NOMO-1 treated with dmso at 0.1 percent for 144 hours (cell line): ENCODE measurements around the gene FRMD4B.
"Not testable (repeated sequence)": the region's sequence is repeated elsewhere in the genome, so short reads cannot be mapped to it uniquely, and the experiment has no call there.

Source experiments
- DNase-seq: peaks from one replicate; lab custom pipeline; 2025; ENCODE audit not compliant: unreplicated experiment; lab: John Stamatoyannopoulos, UW

FRMD4B gene

DNA sequence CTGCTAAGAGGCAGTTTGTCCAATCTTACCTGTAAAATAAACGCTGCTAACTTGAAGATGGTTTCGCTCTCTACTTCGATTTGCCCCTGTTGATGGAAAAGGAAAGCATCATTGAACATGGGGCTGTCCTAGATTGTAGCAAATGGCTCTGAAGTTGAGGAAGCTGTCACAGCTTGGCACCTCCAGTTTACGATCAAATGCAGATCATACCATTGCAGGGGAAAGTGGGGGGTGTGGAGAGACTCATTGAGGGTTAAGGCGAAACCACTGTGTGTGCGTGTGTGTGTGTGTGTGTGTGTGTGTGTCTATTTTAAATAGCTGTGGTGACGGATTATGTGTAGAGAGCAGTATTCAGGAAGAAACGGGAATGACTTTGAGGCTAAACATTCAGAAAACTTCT, 135.9 kb downstream of the FRMD4B start:
- no peak for DNase-seq

DNA sequence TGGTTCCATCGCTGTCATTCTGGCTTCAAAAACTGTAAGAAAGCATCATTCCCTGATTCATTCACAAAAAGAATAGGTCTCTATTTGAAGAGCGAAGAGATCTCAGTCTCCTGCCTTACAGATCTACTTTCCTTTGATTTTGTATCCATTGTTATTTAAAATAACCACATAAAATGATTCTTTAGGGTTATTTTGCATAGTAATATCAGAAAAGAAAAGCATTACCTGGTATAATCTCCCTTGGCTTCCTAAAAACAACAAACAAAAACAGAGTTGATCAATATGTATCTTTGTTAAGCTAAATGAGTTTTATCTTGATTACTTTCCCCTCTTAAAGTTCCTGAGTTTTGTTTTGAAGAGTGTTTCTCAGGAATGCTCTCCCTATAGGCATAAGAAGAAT, 136.9 kb downstream of the FRMD4B start:
- no peak for DNase-seq

DNA sequence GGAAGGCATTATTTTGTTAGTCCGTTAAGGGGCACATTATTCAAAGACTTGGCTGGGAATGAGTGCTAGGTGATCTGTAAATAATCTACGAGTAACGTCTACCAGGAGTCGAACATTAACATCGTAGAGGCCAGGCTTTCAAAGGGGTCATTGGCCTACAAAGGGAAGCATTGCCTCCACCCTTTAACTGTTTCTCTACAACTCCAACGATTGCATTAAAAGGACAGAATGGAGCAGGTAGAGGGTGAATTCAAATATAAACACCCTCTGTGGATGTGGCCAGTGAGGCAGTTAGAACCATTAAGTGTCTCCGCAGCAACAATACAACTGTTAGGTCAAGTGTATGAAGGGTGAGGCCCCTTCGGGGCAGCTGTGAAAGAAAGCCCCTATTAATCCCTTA, 137.5 kb downstream of the FRMD4B start:
- DNase-seq, result no peak

DNA sequence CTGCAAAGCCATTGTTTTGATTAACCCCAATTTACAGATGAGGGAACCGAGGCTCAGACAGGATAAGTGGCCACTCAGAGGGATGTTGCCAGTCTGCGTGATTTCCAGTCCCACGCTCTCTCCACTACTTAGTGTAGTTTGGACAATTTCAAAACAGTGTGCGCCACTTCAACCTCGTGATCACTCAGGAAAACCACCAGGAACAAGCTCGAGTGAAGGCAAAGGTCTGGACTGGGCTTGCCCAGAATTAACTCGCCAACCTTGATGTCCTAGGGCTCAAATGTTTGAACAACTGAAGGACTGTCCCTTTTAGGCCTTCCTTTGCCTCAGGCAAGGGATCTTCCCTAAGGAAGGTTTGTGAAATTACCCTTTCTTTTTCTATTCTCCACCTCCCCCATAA, 139.3 kb downstream of the FRMD4B start:
- DNase-seq, result no peak

DNA sequence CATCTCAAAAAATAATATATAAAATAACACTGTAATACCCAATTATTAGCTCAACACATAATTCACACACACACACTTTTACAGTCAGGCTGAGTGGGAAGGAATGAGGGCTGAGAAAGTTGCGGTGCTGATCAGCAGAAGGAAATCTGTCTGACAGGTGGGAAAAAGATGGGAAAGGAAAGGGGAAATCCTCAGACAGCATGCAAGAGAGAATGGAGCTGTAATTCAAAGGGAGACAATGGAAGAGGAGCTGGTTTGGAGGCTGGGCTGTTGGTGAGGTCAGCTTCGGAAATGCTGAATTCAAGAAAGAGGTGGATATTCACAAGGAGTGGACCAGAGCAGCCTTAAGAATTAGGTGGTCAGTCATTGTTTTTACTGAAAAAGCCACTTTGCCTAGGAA, 141.8 kb downstream of the FRMD4B start:
- DNase-seq, result no peak

DNA sequence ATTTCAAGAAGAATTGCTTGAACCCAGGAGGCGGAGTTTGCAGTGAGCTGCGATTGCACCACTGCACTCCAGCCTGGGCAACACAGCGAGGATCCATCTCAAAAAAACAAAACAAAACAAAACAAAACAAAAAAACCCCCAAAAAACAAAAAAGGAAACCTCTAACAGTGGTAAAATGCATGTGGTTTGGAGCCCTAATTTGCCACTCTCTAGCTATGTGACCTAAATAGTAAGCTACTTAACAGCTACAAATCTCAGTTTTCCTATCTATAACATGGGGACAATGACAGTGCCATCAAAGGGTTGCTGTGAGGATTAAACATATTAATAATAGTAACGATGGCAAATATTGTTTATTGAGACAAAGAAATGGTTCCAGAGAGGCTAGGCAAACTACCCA, 144.1 kb downstream of the FRMD4B start:
- no peak for DNase-seq

DNA sequence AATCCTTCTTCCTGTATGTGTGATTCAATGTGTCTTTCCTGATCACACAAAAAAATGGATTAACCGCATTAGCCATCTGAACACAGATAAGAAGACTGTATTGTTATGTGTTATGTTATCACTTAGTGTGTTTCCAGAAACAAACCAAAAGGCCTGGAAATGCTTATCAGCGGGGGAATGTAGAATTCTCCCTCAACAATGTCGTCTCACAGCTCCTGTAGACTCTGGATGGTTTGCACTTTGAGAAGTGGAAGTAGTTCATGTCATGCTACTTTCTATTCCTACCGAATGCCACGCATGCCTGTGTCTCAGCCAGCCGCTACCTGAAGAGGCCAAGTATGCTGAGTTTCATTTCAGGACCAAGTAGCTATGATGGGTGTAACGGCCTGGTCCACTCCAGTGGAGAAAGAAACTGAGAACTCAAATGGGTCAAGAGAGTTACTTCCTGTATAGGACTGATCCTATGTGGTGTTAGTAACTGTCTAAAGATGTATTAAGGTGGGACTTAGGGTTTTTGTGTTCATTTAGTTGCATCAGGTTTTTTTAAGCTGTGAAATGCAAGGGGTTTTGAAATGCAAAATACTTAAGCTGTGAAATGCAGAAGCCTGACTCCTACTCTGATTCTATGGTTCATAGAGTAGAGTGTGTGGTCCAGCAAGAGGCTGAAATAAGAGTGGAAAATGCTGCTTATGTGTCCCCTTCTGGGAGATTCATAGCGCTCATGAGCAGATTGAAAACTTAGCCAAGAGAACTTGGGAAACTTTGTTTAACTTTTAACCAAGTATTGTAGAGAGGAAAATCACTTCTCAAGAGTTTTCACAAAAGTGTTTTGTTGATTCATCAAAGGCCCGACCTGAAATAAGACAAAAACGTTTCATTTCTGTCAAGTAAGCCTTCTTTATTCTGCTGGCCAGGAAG, 145.0 kb downstream of the FRMD4B start:
- no peak for DNase-seq

DNA sequence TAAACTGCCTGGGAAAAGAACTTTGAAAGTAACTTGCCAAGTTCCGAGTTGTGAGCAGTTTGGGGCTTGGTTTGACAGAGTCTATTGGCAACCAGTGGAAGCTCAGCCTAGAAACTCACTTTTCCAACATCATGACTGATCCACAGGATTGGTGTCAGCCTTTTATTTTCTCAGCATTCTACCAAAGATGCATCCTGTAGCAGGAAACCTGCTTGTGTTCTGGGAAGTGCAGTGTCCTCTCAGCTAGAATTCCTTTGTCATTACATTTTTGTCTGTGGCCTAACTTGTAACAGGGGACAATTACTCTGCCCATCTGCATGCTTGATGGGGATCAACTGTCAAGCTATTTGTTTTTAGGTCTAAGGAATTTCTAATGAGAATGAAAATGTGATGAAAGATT, 146.8 kb downstream of the FRMD4B start:
- no peak for DNase-seq

DNA sequence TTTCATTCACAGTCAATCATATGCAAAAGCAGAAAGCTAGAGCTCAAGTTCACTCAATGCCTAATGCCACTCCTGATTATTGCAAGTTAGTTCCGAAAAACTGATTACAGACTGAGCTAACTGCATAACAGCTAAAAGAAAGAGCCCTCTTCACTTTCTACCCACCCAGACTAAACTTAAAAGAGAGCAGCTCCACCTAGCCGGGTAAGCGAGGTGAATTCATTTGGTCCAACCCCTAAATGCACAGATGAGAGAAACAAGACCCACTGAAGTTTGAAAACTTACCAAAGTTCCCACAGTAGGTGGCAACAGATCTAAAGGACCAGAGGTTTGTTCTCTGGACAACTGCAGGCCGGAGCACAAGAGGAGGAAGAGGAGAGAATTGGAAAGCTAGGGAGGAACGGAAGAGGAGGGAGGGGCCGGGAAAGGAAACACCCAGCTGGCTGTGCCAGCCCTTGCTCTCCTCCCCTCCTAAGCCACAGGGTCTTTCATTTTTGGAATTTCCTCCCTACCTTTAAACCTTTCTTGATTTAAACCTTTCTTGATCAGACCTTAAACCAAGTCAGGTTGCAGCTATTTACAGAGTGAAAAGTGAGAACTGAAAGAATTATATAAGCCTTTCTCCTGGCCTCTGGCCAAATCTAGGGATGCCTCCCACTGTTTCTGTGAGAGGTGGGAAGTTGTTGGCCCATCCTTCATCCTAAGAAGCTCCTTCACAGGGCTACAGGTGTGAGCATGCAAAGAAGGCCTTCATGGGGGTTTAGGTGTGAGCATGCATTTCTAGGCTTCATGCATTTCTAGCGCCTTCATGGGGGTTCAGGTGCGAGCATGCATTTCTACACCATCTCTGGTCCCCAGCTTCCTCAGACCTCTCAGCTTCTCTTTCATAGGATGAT, 148.8 kb downstream of the FRMD4B start:
- no peak for DNase-seq

DNA sequence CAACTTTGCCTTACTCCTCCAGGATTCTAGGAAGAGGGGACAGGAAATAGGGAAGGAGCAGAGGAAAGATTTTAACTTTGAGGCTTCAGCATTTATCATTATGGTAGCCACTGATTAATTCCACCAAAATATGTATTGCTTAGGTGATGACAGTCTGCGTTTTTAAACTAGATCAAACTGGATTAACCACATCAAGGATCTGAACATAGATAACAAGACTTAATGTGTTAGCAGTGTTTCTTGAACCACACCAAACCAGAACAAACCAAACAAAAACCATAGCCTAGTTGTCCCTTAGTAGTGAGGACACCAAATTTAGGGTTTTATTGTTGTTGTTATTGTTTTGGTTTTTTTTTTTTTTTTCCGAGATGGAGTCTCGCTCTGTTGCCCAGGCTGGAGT, 150.0 kb downstream of the FRMD4B start:
- DNase-seq, result no peak

DNA sequence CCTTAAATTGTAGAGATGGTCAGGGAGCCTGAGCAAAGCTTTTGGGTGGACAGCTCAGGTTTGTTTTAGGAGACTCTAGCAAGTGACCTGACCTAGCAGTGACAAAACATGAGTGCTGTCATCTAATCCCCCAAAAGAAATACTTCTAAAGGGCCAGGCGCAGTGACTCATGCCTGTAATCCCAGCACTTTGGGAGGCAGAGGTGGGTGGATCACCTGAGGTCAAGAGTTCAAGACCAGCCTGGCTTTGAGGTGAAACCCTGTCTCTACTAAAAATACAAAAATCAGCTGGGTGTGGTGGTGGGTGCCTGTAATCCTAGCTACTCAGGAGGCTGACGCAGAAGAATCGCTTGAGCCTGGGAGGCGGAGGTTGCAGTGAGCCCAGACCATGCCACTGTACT, 150.7 kb downstream of the FRMD4B start:
- not testable (repeated sequence) for DNase-seq

DNA sequence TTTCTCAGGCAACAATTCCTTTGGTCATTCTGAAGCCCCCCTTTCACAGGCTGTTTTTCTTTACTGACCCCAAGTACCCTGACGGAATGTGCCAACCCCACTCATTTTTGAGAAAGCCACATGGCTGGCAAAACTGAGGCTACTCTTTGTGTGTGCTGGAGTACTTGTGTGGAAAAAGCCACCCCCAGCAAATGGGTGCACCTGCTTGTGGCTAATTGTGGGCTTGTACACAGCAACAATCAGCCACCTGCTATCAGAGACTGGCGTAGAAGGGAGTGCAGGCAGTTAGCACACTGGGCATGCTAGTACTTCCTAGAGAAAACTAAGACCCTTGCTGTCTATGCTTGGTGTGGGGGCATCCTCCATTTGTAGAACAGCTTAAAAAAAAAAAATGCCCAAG, 153.4 kb downstream of the FRMD4B start:
- no peak for DNase-seq

DNA sequence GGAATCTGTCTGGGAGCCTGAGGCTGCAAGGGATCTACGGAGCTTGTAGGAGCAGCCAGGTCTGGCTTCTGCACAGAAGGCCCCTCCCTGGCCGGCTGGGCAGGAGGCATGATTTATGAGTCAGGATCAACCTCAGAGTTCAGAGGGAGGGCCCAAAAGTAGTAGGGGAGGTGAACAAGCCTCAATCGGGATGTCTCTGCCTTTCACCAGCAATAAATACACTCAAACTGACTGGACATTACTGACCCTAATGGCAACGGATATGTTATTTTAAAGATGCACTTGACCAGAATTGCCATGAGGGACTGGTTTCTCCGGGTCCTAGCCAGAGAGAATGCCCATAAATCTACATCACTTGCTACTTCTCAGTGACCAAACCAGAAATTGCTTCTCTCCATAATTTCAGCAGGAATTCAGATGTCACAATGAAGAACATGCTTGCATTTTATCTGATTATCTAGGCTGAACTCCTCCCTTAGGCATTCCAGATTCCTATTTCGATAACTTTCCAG, 153.9 kb downstream of the FRMD4B start:
- no peak for DNase-seq

DNA sequence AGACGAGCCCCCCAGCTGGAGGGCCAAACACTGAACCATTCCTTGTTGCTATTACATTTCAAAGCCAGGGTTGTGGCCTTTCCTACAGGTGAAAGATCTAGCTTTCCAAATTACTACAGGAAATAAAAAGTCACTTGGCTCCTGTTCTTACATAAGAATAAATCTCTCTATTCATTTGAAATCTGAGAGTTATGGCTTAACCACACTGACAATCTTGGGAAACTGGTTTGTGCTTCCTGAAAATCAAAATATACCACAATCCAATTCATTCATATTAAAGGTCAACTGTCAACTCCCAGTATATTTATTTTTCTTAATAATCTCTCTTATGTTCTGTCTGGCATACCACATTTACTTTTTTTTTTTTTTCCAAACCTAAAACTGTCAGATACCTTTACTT, 159.8 kb downstream of the FRMD4B start:
- no peak for DNase-seq

DNA sequence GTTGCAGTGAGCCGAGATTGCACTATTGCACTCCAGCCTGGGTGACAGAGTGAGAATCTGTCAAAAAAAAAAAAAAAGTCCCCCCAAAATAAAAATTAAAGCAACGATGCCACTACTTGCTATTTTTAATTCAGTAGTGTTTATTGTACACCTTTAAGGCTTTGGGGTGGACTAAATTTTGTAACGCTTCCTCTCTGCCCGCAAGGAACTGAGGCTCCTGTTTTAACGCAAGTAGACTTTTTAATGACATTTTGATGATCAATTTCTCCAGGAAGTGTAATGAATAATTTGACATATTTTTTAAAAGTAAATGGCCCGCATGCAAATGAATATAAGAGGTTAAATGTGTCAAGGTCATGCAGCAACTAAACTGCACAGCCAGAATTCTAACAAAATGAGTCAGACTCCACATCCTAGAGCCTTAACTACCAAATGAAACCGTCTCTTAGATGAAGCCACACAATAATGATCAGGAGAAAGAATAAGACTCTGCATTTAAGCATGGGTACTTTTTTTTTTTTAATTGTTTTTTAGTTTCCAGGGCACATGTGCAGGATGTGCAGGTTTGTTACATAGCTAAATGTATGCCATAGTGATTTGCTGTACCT, 166.7 kb downstream of the FRMD4B start:
- DNase-seq, result no peak

DNA sequence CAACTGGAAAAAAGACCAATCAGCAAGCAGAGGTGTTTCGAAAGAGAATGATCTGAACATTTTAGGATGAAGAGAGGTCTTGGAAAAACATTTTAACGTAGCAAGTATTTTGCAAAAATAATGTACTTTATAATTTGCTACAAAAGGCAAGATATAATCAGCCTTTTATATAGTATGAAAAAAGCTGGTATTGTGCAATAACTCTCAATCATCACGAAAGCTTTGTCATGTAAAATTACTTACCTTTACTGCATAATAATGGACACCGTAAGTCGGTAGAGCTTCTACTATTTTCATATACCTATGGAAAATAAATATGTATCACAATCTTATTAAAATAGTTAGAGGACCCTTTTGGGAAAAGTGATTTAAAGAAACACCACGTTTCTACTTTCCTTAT, 167.8 kb downstream of the FRMD4B start:
- no peak for DNase-seq

DNA sequence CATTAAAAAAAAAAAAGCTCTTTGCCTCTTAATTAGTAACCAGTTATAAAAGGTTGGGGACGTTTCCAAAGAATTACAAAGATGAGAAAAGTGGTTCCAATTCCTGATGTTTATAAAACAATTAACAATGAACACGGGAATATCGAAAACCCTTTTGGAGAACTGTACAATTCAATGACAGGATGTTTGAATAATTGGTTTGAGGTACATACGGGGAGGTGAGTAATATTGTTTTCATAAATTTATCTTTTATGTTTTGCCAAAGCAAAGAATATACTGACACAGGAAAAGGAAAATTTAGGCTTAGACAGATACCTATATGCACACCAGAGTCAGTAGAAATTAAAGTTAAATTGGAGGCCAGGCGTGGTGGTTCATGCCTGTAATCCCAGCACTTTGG, 168.9 kb downstream of the FRMD4B start:
- no peak for DNase-seq

DNA sequence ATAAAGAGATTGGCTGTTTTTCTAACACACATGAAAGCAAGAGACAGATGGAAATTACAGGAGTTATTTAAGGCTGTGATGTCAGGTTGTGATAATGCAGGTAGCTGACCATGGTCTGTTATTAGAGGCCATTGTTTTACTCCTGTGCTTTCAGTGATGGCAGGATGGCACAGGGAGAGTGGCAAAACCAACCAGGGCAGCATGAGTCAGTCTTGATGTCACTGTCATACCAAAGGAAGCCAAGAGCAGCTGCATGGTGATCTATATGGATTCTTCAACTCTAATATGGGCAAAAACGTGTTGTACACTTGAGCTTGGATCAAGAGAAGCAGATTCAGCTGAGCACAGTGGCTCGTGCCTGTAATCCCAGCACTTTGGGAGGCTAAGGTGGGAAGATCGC, 171.6 kb downstream of the FRMD4B start:
- DNase-seq, result no peak

DNA sequence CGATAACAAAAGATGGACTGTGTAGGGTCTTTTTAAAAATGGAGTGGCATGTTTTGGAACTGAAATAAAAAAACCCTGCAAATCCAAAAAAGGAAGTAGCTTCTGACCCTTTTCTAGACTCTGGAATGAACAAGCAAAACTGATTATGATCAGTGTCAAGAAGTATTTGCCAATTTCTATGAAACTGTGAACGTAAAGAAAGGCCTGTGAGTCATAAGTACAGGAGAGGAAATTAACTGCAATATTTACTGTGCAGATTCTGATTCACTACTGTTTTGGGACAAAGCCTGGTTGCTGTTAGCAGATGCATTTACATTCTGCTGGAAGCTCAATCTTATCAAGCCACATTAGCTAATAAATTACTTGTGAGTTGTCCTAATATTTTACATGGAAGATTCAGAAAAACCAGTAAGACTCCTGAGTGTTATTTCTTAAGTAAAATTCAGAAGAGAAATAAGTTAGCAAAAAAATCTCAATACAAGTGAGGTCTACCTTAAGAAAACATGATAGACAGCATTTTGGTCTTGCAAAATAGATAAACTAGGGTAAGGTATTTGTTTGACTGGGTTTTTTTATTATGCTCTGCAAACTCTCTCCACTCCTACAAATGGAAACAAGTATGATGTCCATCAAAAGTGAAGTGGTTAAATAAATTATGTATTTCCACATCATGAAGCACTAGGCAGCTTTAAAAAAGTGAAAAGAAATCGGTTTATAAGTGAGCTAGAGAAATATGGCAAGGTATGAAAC, 173.3 kb downstream of the FRMD4B start:
- peak; percentile 73 for DNase-seq

DNA sequence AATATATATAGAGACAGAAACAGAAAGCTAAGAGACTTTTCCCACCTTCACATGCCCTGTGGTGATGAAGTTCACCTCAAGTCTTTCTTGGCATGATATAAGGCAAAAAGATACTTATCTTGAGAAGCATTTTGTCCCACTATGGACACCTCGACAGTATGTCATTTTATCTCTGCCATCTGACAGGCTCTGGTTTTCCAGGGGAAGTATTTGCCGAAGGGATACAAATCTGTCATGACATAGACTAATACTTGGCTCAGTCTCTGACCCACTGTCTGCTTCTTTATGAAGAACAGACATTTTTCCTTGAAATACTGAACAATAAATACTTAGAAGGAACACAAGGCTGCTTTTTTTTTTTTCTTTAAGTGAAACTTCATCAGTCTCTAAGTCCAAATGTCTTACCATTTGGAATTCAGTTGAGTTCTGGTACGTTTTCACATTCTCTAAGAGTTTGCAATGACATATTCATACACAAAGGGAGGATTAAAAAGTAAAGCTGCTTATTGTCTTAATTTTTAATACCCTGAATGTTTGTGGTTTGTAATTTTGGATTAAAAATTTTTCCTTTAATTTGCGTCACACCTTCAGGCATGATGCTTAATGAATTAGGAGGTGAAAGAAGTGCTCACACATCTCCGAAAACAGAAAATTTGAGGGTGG, 175.7 kb downstream of the FRMD4B start:
- DNase-seq, result no peak
